Middle frontal gyrus (tissue), 1 donor: ENCODE results near the gene SNAPIN.
"Not testable (repeated sequence)": the region's sequence is repeated elsewhere in the genome, so short reads cannot be mapped to it uniquely, and the experiment has no call there.

ENCODE experiments used
- DNase-seq: peaks from one replicate; pipeline ENCODE4 v3.0.0-alpha.2; 2015; ENCODE audit warnings: low spot score; ENCODE audit errors: extremely low spot score

Gene SNAPIN

GRCh38 chr1:153646672-153647345 is 11.7 kb upstream of the SNAPIN start:
- no peak for DNase-seq

GRCh38 chr1:153647346-153647714 is 11.2 kb upstream of the SNAPIN start:
- DNase-seq: no peak

GRCh38 chr1:153648000-153648643 is 10.4 kb upstream of the SNAPIN start:
- DNase-seq: no peak

- no peak for DNase-seq
Measured at GRCh38 chr1:153649137-153649862, 9.2 kb upstream of the SNAPIN start.

GRCh38 chr1:153649863-153650235 is 8.7 kb upstream of the SNAPIN start:
- peak; percentile 67 for DNase-seq

GRCh38 chr1:153651771-153652170 is 6.7 kb upstream of the SNAPIN start:
- DNase-seq: no peak

GRCh38 chr1:153652805-153653500 is 5.5 kb upstream of the SNAPIN start:
- DNase-seq: no peak

GRCh38 chr1:153655333-153655732 is 3.2 kb upstream of the SNAPIN start:
- DNase-seq: no peak

- no peak for DNase-seq
Measured at GRCh38 chr1:153659175-153659534, 652 bp downstream of the SNAPIN start.

- no peak for DNase-seq
Measured at GRCh38 chr1:153659656-153660055, 1.2 kb downstream of the SNAPIN start.

GRCh38 chr1:153661111-153661708 is 2.7 kb downstream of the SNAPIN start:
- no peak for DNase-seq

- no peak for DNase-seq
Measured at GRCh38 chr1:153662269-153662668, 3.8 kb downstream of the SNAPIN start.

- DNase-seq: no peak
Measured at GRCh38 chr1:153663211-153663610, 4.7 kb downstream of the SNAPIN start.

- no peak for DNase-seq
Measured at GRCh38 chr1:153667439-153667838, 8.9 kb downstream of the SNAPIN start.

GRCh38 chr1:153668672-153669071 is 10.2 kb downstream of the SNAPIN start:
- not testable (repeated sequence) for DNase-seq

- DNase-seq: no peak
Measured at GRCh38 chr1:153669606-153670005, 11.1 kb downstream of the SNAPIN start.

- no peak for DNase-seq
Measured at GRCh38 chr1:153670257-153670858, 11.9 kb downstream of the SNAPIN start.

- DNase-seq: peak; percentile 98
Measured at GRCh38 chr1:153670859-153671627, 12.5 kb downstream of the SNAPIN start, which contains the start of gene ILF2. Gene ILF2 (minus strand): TSS chr1:153670993. CDS start chr1:153670922, 71 bp downstream.

- DNase-seq: not testable (repeated sequence)
Measured at GRCh38 chr1:153671628-153672353, 13.3 kb downstream of the SNAPIN start.

GRCh38 chr1:153673511-153673910 is 15.0 kb downstream of the SNAPIN start:
- no peak for DNase-seq
